Mucosa of rectum (tissue), 2 donors: ENCODE measurements around the gene MSI2.

Experiments
- H3K27ac ChIP-seq, 2 donors: one replicate each; pipeline ENCODE4 v1.7.0; 2013; ENCODE audit warnings: inconsistent platforms in 2 of 2, low read depth in 2 of 2, low read length in 2 of 2
- H3K27me3 ChIP-seq, 2 donors: one replicate each; pipeline ENCODE4 v1.7.0; 2013; ENCODE audit warnings: low read length in 2 of 2; ENCODE audit not compliant: control insufficient read depth in 2 of 2, insufficient read depth in 2 of 2
- H3K36me3 ChIP-seq, 2 donors: one replicate each; pipeline ENCODE4 v1.7.0; 2013; ENCODE audit warnings: low read length in 2 of 2; ENCODE audit not compliant: control insufficient read depth in 2 of 2, insufficient read depth in 2 of 2
- H3K4me1 ChIP-seq, 2 donors: one replicate each; pipeline ENCODE4 v1.7.0; 2013; ENCODE audit warnings: low read length in 2 of 2, mild to moderate bottlenecking in 1 of 2; ENCODE audit not compliant: control insufficient read depth in 2 of 2, insufficient read depth in 2 of 2
- H3K4me3 ChIP-seq, 2 donors: one replicate each; pipeline ENCODE4 v1.7.0; 2013; ENCODE audit warnings: low read length in 2 of 2
- H3K9ac ChIP-seq, 2 donors: one replicate each; pipeline ENCODE4 v1.7.0; 2013; ENCODE audit warnings: low read length in 2 of 2, low read depth in 1 of 2, mild to moderate bottlenecking in 1 of 2
- H3K9me3 ChIP-seq, 2 donors: one replicate each; pipeline ENCODE4 v1.7.0; 2013; ENCODE audit warnings: low read length in 2 of 2; ENCODE audit not compliant: control insufficient read depth in 2 of 2
- donor health status: healthy.
- donor health status: Normal muscosa, but diverticular disease.

MSI2 gene

GRCh38 chr17:57582881-57583756 is 326.8 kb downstream of the MSI2 start:
- H3K9me3 ChIP-seq, result no peaks in the 10 kb centered on the region
- no peak overlapping the region for H3K9ac ChIP-seq
- no peaks in the 10 kb centered on the region for H3K36me3 ChIP-seq
- no peaks in the 10 kb centered on the region for H3K27me3 ChIP-seq
- H3K4me3 ChIP-seq, result no peak overlapping the region
- H3K4me1 ChIP-seq, result peaks cover 0 to 2% of the 10 kb centered on the region in 2 donors
- H3K27ac ChIP-seq, result peak overlapping the region in 1 of 2 donors; percentile 15

- peaks cover 0 to 2% of the 10 kb centered on the region in 2 donors for H3K4me1 ChIP-seq
- no peak overlapping the region for H3K27ac ChIP-seq
- H3K27me3 ChIP-seq, result no peaks in the 10 kb centered on the region
- H3K4me3 ChIP-seq, result no peak overlapping the region
- no peak overlapping the region for H3K9ac ChIP-seq
- H3K36me3 ChIP-seq, result no peaks in the 10 kb centered on the region
- no peaks in the 10 kb centered on the region for H3K9me3 ChIP-seq
Observed at GRCh38 chr17:57584050-57584551, 327.8 kb downstream of the MSI2 start.

GRCh38 chr17:57585341-57586195 is 329.2 kb downstream of the MSI2 start:
- H3K27ac ChIP-seq, result no peak overlapping the region
- H3K9me3 ChIP-seq, result no peaks in the 10 kb centered on the region
- H3K4me3 ChIP-seq, result no peak overlapping the region
- peaks cover 0 to 2% of the 10 kb centered on the region in 2 donors for H3K4me1 ChIP-seq
- H3K9ac ChIP-seq, result no peak overlapping the region
- no peaks in the 10 kb centered on the region for H3K36me3 ChIP-seq
- no peaks in the 10 kb centered on the region for H3K27me3 ChIP-seq

DNA sequence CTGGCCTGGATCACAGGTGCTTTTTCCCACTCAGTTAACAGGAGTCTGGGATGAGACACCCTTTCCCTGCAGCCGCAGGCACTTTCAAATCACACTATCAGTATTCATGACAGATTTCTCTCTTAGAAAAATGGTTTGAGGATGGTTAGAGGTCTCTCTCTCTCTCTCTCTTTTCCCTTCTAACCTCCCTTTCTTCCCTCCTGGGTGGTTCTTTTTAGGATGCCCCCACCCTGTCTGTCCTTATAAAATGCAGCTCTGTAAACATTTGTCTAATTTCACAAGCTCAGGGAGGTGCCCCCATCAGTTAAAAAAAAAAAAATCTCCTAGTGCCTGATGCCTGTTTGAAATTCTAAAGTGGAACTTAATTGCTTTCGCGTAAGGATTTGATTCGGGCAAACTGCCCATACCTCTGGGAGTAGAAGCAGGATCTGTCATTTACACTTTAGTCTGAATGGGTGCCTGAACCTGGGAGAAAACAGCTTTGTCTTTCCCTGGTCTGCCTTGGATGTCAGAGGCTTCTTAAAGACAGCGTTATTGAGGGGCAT is 329.9 kb downstream of the MSI2 start:
- H3K4me3 ChIP-seq, result no peak overlapping the region
- H3K9me3 ChIP-seq, result no peaks in the 10 kb centered on the region
- peaks cover 0 to 2% of the 10 kb centered on the region in 2 donors for H3K4me1 ChIP-seq
- H3K9ac ChIP-seq, result no peak overlapping the region
- no peaks in the 10 kb centered on the region for H3K36me3 ChIP-seq
- H3K27ac ChIP-seq, result no peak overlapping the region
- H3K27me3 ChIP-seq, result no peaks in the 10 kb centered on the region

DNA sequence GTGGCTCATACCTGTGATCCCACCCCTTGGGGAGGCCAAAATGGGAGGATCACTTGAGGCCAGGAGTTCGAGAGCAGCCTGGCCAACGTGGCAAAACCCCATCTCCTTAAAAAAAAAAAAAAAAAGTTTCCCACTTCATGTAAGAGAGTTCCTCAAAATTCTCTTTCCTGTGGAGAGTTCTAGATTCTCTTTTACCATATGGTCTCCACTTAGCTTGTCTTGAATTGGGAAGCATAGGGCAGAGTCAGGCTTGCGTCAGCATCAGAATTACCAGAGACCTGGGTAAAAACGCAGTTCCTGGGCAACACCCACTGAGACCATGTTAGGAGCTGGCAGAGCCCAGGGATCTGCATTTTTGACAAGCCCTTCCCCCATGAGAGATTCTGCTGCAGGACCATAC is 330.4 kb downstream of the MSI2 start:
- H3K4me1 ChIP-seq, result peaks cover 0 to 2% of the 10 kb centered on the region in 2 donors

DNA sequence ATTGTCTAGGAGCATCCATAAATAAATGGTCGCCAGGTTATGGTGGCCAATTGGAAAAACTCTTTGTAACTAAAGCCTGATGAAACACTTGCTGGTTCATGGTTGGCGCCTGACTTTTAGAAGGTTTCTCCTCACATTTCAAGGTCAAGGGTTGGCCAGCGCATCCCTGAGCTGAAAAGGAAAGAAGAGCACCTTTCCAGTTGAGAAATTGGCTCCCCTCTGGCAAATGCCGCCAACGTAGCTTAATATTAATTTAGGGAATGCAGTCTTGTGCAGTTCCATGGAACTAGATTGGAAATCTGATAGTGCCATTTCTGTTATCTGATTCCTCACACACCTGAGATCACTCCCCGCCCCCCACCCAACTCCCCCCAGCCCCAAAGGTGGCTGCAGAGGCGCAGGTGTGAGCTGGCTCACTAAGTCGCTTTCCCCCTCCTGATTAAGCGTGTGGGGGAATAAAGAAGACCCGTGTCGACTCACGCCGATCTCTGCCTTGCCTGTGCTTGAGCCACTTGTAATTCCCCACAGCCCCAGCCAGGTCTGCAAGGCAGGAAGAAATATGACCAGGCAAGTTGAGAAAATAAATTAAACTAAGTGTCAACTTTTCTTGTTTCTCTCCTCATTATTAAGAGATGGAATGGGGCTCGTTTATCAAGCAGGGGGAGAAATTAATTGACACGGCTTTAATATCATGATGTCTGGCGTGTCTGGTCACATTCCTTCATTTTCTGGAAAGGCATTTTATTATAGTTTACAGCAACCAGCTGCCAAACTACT is 331.1 kb downstream of the MSI2 start:
- H3K4me3 ChIP-seq, result no peak overlapping the region
- no peaks in the 10 kb centered on the region for H3K36me3 ChIP-seq
- H3K9ac ChIP-seq, result no peak overlapping the region
- H3K27me3 ChIP-seq, result no peaks in the 10 kb centered on the region
- H3K4me1 ChIP-seq, result peaks cover 0 to 2% of the 10 kb centered on the region in 2 donors
- H3K9me3 ChIP-seq, result no peaks in the 10 kb centered on the region
- no peak overlapping the region for H3K27ac ChIP-seq

More for the DNA sequence above, 330.4 kb downstream of the MSI2 start:
- Histone ChIP-seq H3K36me3 (no peaks in the 10 kb centered on the region), H3K27me3 (no peaks in the 10 kb centered on the region), H3K4me3 (no peak overlapping the region), H3K9me3 (no peaks in the 10 kb centered on the region), H3K9ac (no peak overlapping the region), H3K27ac (no peak overlapping the region)

DNA sequence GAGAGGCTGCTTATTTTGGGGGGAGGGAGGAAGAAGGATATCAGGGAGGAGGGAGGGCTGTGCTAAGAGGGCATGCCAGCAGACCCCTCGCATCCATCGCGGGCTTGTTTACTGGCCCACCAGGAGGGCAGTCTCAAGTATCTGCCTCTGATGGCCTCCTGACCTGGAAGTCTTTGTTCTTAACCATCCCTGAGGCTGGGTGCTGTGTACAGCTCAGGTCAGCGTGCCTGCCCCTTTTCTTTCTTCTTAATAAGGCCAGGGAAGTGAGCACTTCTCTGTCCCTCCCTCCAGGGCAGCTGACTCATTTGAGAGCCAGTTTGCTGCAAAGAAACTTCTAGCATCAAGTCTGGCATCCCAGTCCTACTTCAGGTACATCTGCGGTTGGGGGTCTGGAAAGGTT is 331.8 kb downstream of the MSI2 start:
- Histone ChIP-seq H3K27ac (no peak overlapping the region), H3K9me3 (no peaks in the 10 kb centered on the region), H3K9ac (no peak overlapping the region), H3K4me1 (peaks cover 0 to 2% of the 10 kb centered on the region in 2 donors), H3K36me3 (no peaks in the 10 kb centered on the region), H3K4me3 (no peak overlapping the region), H3K27me3 (no peaks in the 10 kb centered on the region)

GRCh38 chr17:57589151-57590034 is 333.1 kb downstream of the MSI2 start:
- no peaks in the 10 kb centered on the region for H3K4me1 ChIP-seq
- H3K36me3 ChIP-seq, result no peaks in the 10 kb centered on the region
- no peaks in the 10 kb centered on the region for H3K27me3 ChIP-seq
- no peak overlapping the region for H3K9ac ChIP-seq
- no peak overlapping the region for H3K4me3 ChIP-seq
- no peaks in the 10 kb centered on the region for H3K9me3 ChIP-seq
- H3K27ac ChIP-seq, result no peak overlapping the region
